Measurements from ENCODE around the gene ITGAL. TPM values are rescaled to one million over a fixed set of nuclear protein-coding genes. Genes with fewer than 3 reads are reported as not detected.

Gene ITGAL
- total and polyA plus RNA-seq, 2 of the 8 experiments (the other 6 are each of a cell fraction or from before 2014, with no cell fraction given): not detected

GRCh38 chr16:30524575-30525568 lies 52.3 kb downstream of the ITGAL start (continued):
- TF ChIP-seq GABPA (IDR thresholded peaks at IDR 0.05; ENCODE audit: borderline replicate concordance, insufficient read depth, low read length): no peak
- no peak for TF ChIP-seq BACH1 (IDR thresholded peaks at IDR 0.05; ENCODE audit: low read length)
- no peak for TF ChIP-seq BRCA1 (IDR thresholded peaks at IDR 0.05; ENCODE audit: low read depth, low read length)
- no peak for TF ChIP-seq TEAD4 (IDR thresholded peaks at IDR 0.05; ENCODE audit: low read depth, low read length)
- no peak for TF ChIP-seq ASH2L (IDR thresholded peaks at IDR 0.05; ENCODE audit: low read length)
- no peak for TF ChIP-seq TAF1 (IDR thresholded peaks at IDR 0.05; ENCODE audit: low read depth, low read length)
- TF ChIP-seq CTBP2 (IDR thresholded peaks at IDR 0.05; ENCODE audit: borderline replicate concordance, insufficient read depth, insufficient read length, low read length): no peak
- no peak for TF ChIP-seq RBBP5 (IDR thresholded peaks at IDR 0.05; ENCODE audit: borderline replicate concordance, low read depth, low read length)
- TF ChIP-seq POLR2A (IDR thresholded peaks at IDR 0.05; ENCODE audit: control extremely low read depth in 1 of 2, low read depth in 2 of 2, low read length in 2 of 2): no peak
- TF ChIP-seq SP2 (IDR thresholded peaks at IDR 0.05; ENCODE audit: low read length): no peak
- TF ChIP-seq NANOG (IDR thresholded peaks at IDR 0.05; ENCODE audit: insufficient read depth, low read depth, low read length, poor library complexity, severe bottlenecking): no peak
